Amygdala (tissue), 56 donors: Measurements from ENCODE around the gene SGO1.
A peak's percentile ranks its signal among the peaks of the same experiment; 100 is the strongest.
"Not testable (repeated sequence)": the region's sequence is repeated elsewhere in the genome, so short reads cannot be mapped to it uniquely, and the experiment has no call there.

Experiments used
- DNase-seq, 56 donors: peaks; one replicate each; lab custom pipeline; 2025; lab: John Stamatoyannopoulos, UW

SGO1 gene

DNA sequence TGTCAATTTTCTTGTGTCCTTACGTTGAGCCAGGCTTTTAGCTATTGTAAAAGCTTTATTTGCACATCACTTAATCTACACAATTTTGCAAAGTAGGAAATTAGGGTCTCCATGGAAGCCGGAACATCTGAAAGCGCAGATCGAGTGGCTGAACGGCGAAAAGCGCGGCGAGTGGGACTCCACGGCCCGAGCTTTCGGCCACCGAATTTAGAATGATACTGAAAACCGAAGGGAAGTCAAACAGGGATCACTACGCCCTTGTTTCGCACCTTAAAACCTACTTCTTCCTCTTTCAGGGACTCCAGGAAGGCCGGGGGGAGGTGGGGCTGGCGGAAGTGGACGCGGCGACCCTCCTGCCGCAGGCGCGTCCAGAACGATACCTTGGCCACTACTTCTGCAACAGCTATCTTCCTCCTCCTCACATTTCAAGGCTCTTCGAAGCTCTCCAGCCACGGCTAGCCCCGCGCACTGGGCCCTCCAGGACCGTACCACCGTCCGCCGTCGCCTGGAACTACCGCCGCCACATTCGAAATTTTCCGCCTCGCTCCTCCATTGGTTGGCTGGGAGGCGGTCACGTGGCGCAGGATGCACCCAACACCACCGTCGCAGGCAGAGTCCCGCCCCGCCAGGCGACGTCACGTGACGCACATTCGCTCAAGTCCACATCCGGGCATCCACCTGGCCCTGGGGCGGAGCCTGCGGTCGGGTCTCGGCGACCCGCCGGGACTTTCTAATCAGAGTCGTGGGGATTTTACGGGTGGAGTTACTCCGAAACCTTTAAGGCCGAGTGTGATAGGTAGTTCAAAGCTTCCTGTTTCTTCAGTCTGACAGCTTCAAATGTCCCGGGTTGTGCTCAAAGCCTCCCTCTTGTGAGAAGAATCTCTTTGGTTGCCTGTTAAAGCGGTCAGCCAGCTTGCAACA, at the start of gene SGO1:
Gene SGO1 (minus strand): TSS at position 528 of the 921 bp plus-strand sequence. CDS start 2,179 bp downstream, outside the sequence.
- peak; percentile 76 to 99 (median 96) for DNase-seq

DNA sequence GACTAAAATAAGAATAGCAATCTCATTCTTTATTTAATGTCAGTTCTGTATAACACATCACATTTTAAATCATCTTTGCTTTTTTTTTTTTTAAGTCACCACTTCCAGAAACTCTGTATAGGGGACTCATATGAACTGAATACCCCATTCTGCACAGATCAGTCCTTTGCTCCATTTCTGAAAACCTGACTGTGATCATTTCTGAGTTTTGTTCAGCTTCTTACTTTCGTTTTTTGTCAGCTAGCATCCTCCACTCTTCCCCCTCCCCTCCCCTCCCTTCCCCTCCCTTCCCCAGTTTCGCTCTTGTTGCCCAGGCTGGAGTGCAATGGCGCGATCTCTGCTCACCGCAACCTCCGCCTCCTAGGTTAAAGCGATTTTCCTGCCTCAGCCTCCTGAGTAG, 49.8 kb upstream of the SGO1 start:
- no peak for DNase-seq

DNA sequence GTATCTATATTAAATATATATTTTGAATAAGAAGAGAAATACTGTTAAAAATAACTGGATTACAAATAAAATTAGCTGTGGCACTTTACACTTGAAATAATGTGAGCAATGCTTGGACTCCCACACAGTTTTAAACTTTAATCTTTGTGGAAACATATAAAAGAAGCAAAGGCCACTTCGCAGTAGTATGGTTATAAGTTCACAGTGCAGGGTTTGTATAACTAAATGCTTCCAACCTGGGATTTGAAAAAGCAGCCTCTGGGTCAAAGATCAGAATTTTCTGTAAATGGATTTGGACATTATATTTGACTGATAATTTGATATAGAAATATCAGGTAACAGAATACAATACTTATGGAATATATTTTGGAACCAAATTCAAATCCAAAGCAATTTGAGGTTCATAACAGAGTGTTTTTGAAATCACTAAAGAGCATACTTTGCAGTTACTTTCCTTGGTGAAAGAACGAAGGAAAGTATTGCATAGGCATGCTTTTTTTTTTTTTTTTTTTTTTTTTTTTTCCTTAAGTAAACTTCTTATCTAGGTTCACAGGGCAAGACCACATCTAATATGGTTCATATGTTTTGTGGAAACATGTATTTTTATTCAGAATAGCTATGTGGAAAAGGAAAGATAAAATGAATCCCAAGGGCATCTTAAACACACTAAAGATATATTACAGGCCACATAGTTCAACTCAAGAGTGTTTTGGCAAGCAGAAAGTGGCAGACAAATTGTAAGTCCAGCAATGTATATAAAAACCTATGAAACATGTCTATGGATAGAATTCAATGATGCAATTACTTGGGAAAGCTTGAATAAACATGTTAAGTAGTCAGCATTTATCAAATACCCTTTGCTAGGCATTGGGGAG, 47.1 kb upstream of the SGO1 start:
- no peak for DNase-seq

DNA sequence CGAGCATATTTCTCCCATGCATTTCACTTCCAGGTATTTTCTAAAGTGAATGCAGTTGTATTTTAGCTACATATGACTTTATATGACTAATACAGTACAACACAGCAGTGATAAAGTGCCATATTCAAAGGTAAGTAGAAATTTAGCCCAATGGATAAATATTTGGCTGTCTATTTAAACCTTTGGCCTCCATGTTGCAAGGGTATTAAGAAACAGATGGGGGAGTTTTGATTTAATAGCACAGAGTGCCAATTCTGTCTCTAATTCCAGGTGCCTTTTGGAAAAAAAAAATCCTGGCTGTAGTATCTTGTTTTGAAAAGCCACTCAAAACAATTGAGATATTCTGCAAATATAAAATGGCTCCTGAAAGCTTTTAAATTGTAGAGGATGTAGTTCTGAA, 44.9 kb upstream of the SGO1 start:
- no peak for DNase-seq

DNA sequence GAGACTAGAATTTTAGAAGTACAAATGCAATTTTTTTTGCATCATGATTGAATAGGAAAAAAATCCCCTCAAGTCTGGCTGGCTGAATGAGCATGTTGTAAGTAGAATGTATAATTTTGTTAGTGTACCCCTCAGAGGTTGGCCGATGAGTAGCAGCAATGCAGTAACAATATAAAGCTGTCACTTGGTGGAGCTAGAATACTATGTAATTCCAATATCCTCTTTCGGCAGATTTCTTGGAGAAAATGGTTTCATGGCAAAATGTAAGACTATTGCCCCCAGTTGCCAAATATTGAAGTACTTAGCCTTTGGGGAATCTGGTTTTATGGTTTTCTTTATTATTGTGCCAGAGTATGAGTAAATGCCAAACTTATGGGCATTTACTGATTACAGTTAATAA, 39.8 kb upstream of the SGO1 start:
- DNase-seq: peak in 2 of 56 donors; percentile 0 to 2

DNA sequence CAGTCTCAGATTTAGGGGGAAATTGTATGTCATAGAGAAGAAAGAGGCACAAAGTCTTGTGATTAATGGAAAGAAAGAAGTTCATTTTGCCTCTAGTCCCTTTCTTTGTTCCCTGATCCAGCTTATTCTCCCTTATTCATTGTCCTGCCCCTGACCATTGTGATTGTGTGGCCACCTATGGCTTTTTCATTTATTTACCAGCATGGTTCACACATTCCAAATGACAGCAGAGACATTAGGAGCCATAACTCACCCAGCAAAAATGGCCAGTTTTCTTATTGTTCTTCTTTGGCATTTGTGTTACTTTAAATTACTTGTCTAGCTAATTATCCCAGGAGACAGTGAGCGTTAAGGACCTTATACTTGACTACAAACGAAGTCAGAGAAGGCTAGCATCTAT, 36.3 kb upstream of the SGO1 start:
- no peak for DNase-seq

DNA sequence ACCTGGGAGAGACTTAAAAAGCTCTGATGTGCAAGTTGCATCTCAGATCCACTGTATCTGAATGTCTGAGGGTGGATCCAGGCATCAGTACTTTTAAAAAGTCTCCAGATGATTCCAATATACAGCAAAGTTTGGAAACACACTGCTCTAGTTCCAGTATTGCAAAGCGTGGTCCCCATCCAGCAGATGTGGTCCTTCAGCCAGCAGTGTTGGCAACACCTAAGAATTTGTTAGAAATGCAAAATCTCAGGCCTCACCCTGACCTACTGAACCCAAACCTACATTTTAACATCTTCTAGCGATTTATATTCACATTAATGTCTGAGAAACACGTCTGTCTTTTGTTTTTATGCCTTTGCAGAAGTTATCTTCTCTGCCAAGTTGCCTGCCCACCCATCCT, 32.2 kb upstream of the SGO1 start:
- DNase-seq: no peak

DNA sequence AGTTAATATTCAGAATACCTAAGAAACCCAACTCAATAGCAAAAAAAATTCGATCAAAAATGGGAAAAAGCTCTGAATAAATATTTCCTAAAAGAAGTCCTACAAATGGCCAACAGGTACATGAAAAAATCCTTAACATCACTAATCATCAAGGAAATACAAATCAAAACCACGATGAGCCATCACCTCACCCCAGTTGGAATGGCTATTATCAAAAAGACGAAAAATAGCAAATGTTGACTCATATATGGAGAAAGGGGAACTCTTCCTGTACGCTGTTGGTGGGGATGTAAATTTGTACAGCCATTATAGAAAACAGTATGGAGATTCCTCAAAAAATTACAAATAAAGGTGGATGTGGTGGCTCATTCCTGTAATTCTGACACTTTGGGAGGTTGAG, 29.6 kb upstream of the SGO1 start:
- DNase-seq: no peak

DNA sequence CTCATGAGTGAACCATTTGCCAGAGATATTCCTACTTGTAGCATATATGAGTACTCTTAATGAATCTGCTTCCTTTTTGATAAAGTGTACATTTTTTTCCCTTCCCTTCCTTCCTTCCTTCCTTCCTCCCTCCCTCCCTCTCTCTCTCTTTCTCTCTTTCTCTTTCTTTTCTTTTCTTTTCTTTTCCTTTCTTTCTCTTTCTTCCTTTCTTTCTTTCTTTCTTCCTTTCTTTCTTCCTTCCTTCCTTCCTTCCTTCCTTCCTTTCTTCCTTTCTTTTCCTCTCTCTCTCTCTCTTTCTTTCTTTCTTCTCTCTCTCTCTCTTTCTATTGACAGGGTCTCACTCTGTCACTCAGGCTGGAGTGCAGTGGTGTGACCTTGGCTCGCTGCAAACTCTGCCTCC, 27.5 kb upstream of the SGO1 start:
- not testable (repeated sequence) for DNase-seq

DNA sequence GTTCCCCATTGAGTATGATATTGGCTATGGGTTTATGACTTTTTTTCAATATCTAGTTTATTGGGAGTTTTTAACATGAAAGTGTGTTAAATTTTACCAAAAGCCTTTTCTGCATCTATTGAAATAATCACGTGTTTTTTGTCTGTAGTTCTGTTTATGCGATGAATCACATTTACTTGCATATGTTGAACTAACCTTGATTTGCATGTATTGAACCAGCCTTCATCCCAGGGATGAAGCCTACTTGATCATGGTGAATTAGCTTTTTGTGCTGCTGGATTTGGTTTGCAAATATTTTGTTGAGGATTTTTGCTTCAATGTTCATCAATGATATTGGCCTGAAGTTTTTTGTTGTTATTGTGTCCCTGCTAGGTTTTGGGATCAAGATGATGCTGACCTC, 21.9 kb upstream of the SGO1 start:
- DNase-seq: not testable (repeated sequence)

DNA sequence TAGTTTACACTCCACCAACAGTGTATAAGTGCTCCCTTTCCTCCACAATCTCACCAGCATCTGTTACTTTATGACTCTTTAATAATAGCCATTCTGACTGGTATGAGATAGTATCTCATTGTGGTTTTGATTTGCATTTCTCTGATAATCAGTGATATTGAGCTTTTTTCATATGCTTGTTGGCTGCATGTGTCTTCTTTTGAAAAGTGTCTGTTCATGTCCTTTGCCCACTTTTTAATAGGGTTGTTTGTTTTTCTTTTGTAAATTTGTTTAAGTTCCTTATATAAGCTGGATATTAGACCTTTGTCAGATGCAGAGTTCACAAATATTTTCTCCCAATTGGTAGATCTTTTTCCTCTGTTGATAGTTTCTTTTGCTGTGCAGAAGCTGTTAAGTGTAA, 19.9 kb upstream of the SGO1 start:
- DNase-seq: not testable (repeated sequence)

DNA sequence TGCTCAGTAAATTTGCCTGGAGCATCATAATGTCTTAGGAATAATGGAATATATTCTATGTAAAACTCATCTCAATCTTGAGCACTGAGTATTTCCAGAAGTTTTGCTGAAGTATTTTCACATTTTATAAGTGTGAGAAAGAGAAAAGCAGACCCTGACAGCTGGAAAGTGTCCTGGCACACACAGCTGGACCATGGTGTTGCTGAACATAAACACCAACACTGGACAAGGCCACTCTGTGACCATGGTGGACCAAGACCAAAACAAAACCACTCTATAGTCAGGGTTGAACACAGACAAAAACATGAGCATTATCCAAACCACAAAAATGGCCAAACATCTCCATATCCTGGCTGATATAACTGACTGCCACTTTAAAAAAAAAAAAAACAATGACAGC, 15.1 kb upstream of the SGO1 start:
- no peak for DNase-seq

DNA sequence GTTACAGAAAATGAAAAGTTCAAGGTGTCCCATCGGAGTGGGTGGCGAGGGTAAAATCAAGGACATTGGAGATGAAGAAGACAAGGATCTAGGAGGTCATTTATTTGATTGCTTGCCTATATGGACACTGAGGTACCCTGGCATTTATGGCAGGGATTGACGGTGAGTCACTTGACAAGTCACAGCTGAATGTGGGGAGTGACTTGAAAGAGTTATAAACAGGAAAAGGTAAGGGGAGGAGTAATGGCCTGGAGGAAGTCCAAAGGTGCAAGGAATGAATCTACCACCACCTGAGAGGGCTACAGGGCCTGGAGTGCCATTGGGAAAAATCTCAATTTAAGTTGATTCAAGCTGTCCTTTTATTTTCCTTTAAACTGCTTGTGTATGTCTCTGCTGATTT, 11.8 kb upstream of the SGO1 start:
- no peak for DNase-seq

DNA sequence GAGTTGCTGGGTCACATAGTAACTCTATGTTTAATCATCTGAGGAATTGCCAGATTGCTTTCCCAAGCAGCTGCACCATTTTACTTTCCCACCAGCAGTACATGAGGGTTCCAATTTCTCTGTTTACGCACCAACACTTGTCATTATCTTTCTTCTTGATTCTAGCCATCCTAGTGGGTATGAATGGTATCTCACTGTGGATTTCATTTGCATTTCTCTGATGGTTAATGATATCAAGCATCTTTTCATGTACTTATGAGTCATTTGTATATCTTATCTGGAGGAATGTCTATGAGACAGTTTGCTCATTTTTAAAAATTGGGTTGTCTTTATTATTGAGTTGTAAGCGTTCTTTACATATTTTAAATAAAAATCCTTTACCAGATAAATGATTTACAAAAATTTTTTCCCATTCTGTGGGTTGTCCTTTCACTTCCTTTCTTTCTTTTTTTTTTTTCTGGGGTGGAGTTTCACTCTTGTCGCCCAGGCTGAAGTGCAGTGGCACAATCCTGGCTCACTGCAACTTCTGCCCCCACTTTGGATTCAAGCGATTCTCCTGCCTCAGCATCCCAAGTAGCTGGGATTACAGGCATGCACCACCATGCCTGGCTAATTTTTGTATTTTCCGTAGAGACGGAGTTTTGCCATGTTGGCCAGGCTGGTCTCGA, 8.9 kb upstream of the SGO1 start:
- DNase-seq: no peak

DNA sequence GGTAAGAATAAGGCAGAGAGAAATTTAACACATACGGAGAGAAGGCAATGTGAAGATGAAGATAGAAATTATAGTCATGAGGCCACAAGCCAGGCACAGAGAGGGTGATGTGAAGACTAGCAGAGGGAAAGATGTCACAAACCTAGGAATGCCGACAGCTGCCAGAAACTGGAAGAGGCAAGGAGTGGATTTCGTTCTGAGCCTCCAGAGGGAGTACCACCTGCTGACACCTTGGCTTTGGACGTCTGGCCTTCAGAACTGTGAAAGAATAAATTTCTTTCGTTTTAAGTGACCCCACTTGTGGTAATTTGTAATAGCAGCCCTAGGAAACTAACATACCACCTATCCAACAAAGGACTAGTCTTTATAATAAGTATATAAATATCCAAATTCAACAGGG, 5.0 kb upstream of the SGO1 start:
- DNase-seq: no peak

DNA sequence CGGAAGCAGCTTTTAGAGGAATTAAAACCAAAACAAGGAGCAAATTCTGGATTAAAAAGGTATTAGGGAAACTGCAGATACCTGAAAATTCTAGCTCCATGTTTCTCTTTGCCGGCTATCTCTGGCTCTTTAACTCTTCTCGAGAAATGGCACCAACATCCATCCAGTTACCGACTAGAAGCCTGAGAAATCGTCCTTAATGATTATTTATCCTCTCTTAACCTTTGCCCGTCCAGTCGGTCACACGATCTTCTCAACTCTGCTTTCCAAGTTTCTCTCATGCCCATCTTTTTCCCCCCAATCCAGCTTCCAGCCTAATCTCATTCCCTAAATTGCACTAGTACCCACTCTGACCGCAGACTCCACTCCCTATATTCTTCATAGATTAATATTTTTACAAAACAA, 596 bp upstream of the SGO1 start:
- DNase-seq: peak in 7 of 56 donors; percentile 5 to 70 (median 30)

DNA sequence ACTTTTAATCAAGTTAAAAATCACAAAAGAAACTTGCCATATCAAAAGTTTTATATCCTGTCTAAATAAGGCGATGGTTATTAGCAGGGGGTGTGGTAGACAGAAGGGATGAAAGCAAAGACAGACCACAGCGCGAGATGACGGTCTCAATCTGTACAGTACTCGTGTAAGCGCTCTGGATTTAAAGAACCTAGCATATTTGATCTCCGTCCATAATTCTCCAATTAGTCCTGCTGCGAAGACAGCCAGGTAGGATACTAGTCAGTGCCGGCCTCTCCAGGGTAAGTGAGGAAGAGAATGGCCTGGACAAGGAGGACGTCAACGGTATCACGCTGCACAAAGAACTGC, 701 bp downstream of the SGO1 start:
- DNase-seq: no peak

DNA sequence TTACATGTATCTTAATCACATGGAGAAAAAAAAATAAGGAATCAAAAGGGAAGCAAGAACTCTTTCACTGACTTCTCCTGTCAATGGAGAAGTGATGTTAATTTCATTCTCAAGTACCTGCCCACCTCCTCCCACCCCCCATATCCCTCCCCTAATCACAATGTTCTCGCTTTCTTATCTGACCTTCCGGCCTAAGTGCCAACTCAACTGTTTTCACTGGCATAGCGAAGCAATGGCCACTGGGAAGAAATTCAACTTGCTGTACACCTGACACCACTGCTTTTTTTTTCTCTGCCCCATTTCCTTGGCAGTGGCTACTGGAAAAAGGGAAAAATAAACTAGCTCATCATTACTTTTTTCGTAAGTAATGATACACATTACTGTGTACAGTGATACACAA, 3.8 kb downstream of the SGO1 start:
- DNase-seq: no peak

DNA sequence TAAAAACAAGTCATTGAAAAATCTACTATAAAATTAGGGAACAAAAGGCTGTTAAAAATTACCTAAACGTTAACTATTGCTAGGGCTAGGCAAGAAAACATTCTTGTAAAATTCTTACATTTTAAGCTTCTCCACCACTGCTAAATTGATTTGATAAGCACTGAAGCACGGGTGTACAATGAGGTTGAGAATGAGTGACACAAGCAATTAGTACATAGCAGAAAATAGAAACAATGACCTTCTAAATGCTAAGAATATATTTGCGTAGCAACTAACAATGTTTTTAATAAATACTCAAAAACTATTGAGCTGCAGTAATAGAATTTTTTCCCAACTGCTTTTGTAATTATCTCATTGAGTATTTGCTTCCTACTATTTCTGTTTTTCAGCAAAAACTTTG, 4.7 kb downstream of the SGO1 start:
- no peak for DNase-seq

DNA sequence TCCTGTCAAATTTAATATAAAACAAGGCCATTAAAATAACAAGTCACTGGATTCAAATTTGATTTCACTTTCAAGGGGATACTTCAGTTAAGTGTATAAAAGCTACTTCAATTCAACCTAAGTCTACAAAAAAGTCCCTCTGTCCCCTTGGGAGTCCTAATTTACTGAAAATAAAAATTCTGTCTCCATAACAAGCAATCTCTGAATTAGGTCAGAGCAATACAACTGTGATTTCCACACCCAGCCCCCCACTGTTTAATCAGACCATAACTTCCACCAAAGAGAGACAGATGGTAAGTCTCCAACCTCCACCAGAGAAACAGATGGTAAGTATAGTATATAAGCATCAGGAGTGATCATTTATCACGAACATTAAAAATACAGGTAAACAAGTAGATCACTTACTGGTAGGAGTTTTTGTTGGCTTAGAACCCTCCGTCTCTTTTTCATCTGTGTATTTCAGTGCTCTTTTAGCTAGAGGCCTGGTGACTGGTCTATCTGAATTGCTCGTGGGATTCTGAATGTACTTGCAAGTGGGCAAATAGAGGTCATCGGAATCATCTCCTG, 12.1 kb downstream of the SGO1 start:
- DNase-seq: no peak

DNA sequence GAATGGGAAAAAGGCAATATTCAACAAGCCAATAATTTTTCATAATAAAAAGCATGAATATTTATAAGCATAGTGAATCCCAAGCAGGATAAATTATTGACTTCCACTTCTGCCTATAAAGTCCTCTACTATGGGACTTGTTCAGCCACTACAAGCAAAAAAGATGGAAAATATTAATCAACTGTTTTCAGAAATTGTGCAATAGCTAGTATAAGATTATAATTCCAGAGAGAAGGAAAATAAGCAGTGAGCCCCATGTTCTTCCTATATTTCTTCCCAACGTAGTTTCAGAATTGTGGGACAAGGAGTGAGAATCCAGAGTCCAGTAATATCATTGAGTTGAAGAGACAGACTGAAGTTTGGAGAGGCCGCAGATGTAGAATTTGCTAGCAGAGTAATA, 24.3 kb downstream of the SGO1 start:
- no peak for DNase-seq
